Neural progenitor cell (in vitro differentiated cells): ENCODE results near the gene PLEKHA5. TPM values are rescaled to one million over a fixed set of nuclear protein-coding genes. Genes with fewer than 3 reads are reported as not detected.

Experiments
- DNase-seq: peaks from one replicate; pipeline ENCODE4 v3.0.0-alpha.2; 2016; ENCODE audit warnings: low spot score
- H2AFZ ChIP-seq: fragments of 200-600 bp; sonication (generic); replicated peaks from 2 replicates; pipeline ENCODE4 v1.6.1; 2016; ENCODE audit warnings: antibody characterized with exemption
- H3F3A ChIP-seq: fragments of 200-600 bp; sonication (generic); 2 replicates; pipeline ENCODE4 v1.6.1; 2016; ENCODE audit warnings: antibody characterized with exemption, low read depth
- H3K27ac ChIP-seq: fragments of 200-600 bp; sonication (generic); 2 replicates; pipeline ENCODE4 v1.5.1; 2016; ENCODE audit warnings: mild to moderate bottlenecking
- H3K27me3 ChIP-seq: fragments of 200-600 bp; sonication (generic); 2 replicates; pipeline ENCODE4 v1.6.1; 2016; ENCODE audit warnings: mild to moderate bottlenecking, moderate library complexity
- H3K36me3 ChIP-seq: fragments of 200-600 bp; sonication (generic); 2 replicates; pipeline ENCODE4 v1.5.1; 2016
- H3K4me1 ChIP-seq: fragments of 200-600 bp; sonication (generic); 2 replicates; pipeline ENCODE4 v1.6.1; 2016; ENCODE audit warnings: mixed run types
- H3K4me2 ChIP-seq: fragments of 200-600 bp; sonication (generic); 2 replicates; pipeline ENCODE4 v1.6.1; 2016
- H3K4me3 ChIP-seq: fragments of 200-600 bp; sonication (generic); 2 replicates; pipeline ENCODE4 v1.5.1; 2016
- H3K79me2 ChIP-seq: fragments of 200-600 bp; sonication (generic); 2 replicates; pipeline ENCODE4 v1.6.1; 2016; ENCODE audit warnings: low read depth
- H3K9ac ChIP-seq: fragments of 200-600 bp; sonication (generic); 2 replicates; pipeline ENCODE4 v1.6.1; 2016
- H3K9me3 ChIP-seq: fragments of 200-600 bp; sonication (generic); 2 replicates; pipeline ENCODE4 v1.5.1; 2016; ENCODE audit warnings: low read depth
- H4K20me1 ChIP-seq: fragments of 200-600 bp; sonication (generic); 2 replicates; pipeline ENCODE4 v1.6.1; 2016; ENCODE audit warnings: low read depth
- H3K27ac Mint-ChIP-seq: 3 replicates; pipeline ENCODE4 v1.8.0; 2021; ENCODE audit warnings: mixed read lengths
- H3K27me3 Mint-ChIP-seq: 2 replicates; pipeline ENCODE4 v1.8.0; 2022; ENCODE audit warnings: low read depth, mild to moderate bottlenecking, inconsistent platforms, moderate library complexity, mixed read lengths; ENCODE audit not compliant: insufficient read depth
- H3K36me3 Mint-ChIP-seq: 3 replicates; pipeline ENCODE4 v1.8.0; 2021; ENCODE audit warnings: mixed read lengths
- H3K4me1 Mint-ChIP-seq: 3 replicates; pipeline ENCODE4 v1.8.0; 2021; ENCODE audit warnings: mixed read lengths
- H3K4me3 Mint-ChIP-seq: 3 replicates; pipeline ENCODE4 v1.8.0; 2021; ENCODE audit warnings: mild to moderate bottlenecking, moderate library complexity, mixed read lengths
- H3K9me3 Mint-ChIP-seq: 3 replicates; pipeline ENCODE4 v1.8.0; 2020; ENCODE audit warnings: mixed read lengths
- EZH2 ChIP-seq: fragments of 200-600 bp; sonication (generic); IDR thresholded peaks from 2 replicates; pipeline ENCODE4 v1.6.1; 2017; ENCODE audit warnings: antibody characterized with exemption, mild to moderate bottlenecking, moderate library complexity
- EZH2phosphoT487 ChIP-seq: fragments of 200-600 bp; sonication (generic); IDR thresholded peaks from 2 replicates; pipeline ENCODE4 v1.6.1; 2017; ENCODE audit warnings: antibody characterized with exemption
- total RNA-seq: library from RNA; depleted of rRNA; stranded (reverse); fragments of >200 nt; gene quantifications from 2 replicates; pipeline ENCODE4 v1.2.3, GENCODE V29; 2015; ENCODE audit warnings: low replicate concordance
- TF ChIP-seq, protein P1 (sequence below): fragments of 200-600 bp; sonication (generic); IDR thresholded peaks from 2 replicates; pipeline ENCODE4 v1.5.1; 2017; ENCODE audit warnings: antibody characterized with exemption, mild to moderate bottlenecking

The PLEKHA5 gene
- total RNA-seq, 1 donor from 2014 or later: 86.7 TPM

GRCh38 chr12:19110221-19110940, 19.2 kb upstream of the PLEKHA5 start:
- Histone ChIP-seq H2AFZ (no peak overlapping the region), H3K4me1 (peaks cover 5% of the 10 kb centered on the region), H3K9ac (no peak overlapping the region), H4K20me1 (no peaks in the 10 kb centered on the region), H3K79me2 (no peaks in the 10 kb centered on the region), H3K27ac (no peak overlapping the region), H3K9me3 (no peaks in the 10 kb centered on the region), H3F3A (no peaks in the 10 kb centered on the region), H3K4me3 (no peak overlapping the region), H3K4me2 (no peak overlapping the region), H3K36me3 (no peaks in the 10 kb centered on the region), H3K27me3 (no peaks in the 10 kb centered on the region)
- H3K27ac Mint-ChIP-seq: peak overlapping the region; percentile 17
- DNase-seq: no peak
- H3K4me3 Mint-ChIP-seq: no peak overlapping the region
- peaks cover 16% of the 10 kb centered on the region for H3K9me3 Mint-ChIP-seq
- H3K4me1 Mint-ChIP-seq: peaks cover 26% of the 10 kb centered on the region
- TF ChIP-seq EZH2phosphoT487: no peak
- no peak for TF ChIP-seq EZH2
- TF ChIP-seq, protein P1, sequence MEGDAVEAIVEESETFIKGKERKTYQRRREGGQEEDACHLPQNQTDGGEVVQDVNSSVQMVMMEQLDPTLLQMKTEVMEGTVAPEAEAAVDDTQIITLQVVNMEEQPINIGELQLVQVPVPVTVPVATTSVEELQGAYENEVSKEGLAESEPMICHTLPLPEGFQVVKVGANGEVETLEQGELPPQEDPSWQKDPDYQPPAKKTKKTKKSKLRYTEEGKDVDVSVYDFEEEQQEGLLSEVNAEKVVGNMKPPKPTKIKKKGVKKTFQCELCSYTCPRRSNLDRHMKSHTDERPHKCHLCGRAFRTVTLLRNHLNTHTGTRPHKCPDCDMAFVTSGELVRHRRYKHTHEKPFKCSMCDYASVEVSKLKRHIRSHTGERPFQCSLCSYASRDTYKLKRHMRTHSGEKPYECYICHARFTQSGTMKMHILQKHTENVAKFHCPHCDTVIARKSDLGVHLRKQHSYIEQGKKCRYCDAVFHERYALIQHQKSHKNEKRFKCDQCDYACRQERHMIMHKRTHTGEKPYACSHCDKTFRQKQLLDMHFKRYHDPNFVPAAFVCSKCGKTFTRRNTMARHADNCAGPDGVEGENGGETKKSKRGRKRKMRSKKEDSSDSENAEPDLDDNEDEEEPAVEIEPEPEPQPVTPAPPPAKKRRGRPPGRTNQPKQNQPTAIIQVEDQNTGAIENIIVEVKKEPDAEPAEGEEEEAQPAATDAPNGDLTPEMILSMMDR: no peak
- H3K36me3 Mint-ChIP-seq: peaks cover 4% of the 10 kb centered on the region
- peaks cover 2% of the 10 kb centered on the region for H3K27me3 Mint-ChIP-seq

DNA sequence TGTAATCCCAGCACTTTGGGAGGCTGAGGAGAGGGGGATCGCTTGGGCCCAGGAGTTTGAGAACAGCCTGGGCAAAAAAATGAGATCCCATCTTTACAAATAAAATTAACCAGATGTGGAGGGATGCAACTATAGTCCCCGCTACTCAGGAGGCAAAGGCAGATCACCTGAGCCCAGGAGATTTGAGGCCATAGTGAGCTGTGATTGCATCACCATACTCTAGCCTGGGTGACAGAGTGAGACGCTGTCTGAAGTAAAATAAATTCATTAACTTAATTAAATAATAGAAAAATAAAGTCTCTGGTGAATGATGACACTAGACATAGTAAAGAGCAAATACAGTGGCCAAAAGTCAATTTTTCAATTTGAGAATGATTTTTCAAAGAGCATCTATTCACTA, 16.1 kb upstream of the PLEKHA5 start:
- Histone ChIP-seq H4K20me1 (no peaks in the 10 kb centered on the region), H3K9me3 (no peaks in the 10 kb centered on the region), H3K27me3 (no peaks in the 10 kb centered on the region), H3K9ac (no peak overlapping the region), H3K4me2 (no peak overlapping the region), H2AFZ (no peak overlapping the region), H3K27ac (no peak overlapping the region), H3K36me3 (no peaks in the 10 kb centered on the region), H3K4me1 (peaks cover 13% of the 10 kb centered on the region), H3K79me2 (no peaks in the 10 kb centered on the region), H3F3A (no peaks in the 10 kb centered on the region), H3K4me3 (no peak overlapping the region)
- Mint-ChIP-seq H3K27ac (peak overlapping the region; percentile 74), H3K4me3 (no peak overlapping the region), H3K9me3 (peaks cover 7% of the 10 kb centered on the region), H3K36me3 (no peaks in the 10 kb centered on the region), H3K4me1 (peaks cover 29% of the 10 kb centered on the region), H3K27me3 (peaks cover 2% of the 10 kb centered on the region)
- TF ChIP-seq, protein P1: no peak
- no peak for TF ChIP-seq EZH2
- no peak for TF ChIP-seq EZH2phosphoT487
- no peak for DNase-seq

DNA sequence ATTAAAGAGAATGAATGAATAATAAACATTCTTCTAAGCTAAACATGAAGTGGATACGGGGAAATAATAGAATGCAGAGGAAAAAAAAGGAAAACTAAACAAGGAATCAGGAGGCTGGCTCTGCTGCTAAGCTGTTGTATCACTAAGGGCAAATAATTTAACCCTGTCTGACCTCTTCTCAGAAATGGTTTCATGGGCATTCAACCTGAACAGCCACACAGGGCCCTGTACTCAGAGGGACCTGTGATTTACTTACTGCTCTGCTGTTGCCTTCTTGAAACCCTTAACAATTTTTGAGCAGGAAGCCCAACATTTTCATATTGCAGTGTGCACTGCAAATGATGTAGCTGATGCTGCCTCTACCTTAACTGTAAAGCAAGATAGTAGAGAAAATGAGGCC, 14.2 kb upstream of the PLEKHA5 start:
- Histone ChIP-seq H3K9ac (no peak overlapping the region), H3K36me3 (no peaks in the 10 kb centered on the region), H3F3A (no peaks in the 10 kb centered on the region), H2AFZ (no peak overlapping the region), H3K9me3 (no peaks in the 10 kb centered on the region), H3K4me2 (no peak overlapping the region), H3K4me1 (peaks cover 13% of the 10 kb centered on the region), H3K79me2 (no peaks in the 10 kb centered on the region), H3K27me3 (no peaks in the 10 kb centered on the region), H4K20me1 (no peaks in the 10 kb centered on the region), H3K27ac (no peak overlapping the region), H3K4me3 (no peak overlapping the region)
- no peaks in the 10 kb centered on the region for H3K36me3 Mint-ChIP-seq
- H3K27me3 Mint-ChIP-seq: no peaks in the 10 kb centered on the region
- H3K9me3 Mint-ChIP-seq: peaks cover 7% of the 10 kb centered on the region
- H3K4me3 Mint-ChIP-seq: peak overlapping the region; percentile 48
- H3K27ac Mint-ChIP-seq: peak overlapping the region; percentile 78
- TF ChIP-seq EZH2phosphoT487: no peak
- TF ChIP-seq, protein P1: no peak
- no peak for TF ChIP-seq EZH2
- DNase-seq: peak; percentile 9
- H3K4me1 Mint-ChIP-seq: peaks cover 28% of the 10 kb centered on the region
